MM.1S (cell line): ENCODE measurements around the gene EFCAB12.

ENCODE experiments used
- DNase-seq: peaks from one replicate; pipeline ENCODE4 v3.0.0-alpha.2; 2015
- H2AFZ ChIP-seq: fragments of 300-600 bp; sonication (generic); 2 replicates; pipeline ENCODE4 v1.6.0; 2016; ENCODE audit warnings: antibody characterized with exemption, low read length
- H3F3A ChIP-seq: fragments of 300-600 bp; sonication (generic); 2 replicates; pipeline ENCODE4 v1.6.1; 2016; ENCODE audit warnings: mild to moderate bottlenecking, antibody characterized with exemption, low read length, moderate library complexity, mixed read lengths; ENCODE audit not compliant: insufficient read depth
- H3K27ac ChIP-seq: fragments of 300-600 bp; sonication (generic); 2 replicates; pipeline ENCODE4 v1.5.1; 2016; ENCODE audit warnings: mild to moderate bottlenecking, low read length
- H3K27me3 ChIP-seq: fragments of 300-600 bp; sonication (generic); replicated peaks from 2 replicates; pipeline ENCODE4 v1.6.0; 2016; ENCODE audit warnings: low read length; ENCODE audit not compliant: insufficient read depth
- H3K36me3 ChIP-seq: fragments of 300-600 bp; sonication (generic); replicated peaks from 2 replicates; pipeline ENCODE4 v1.6.1; 2016; ENCODE audit warnings: mild to moderate bottlenecking, low read length, mixed read lengths; ENCODE audit not compliant: insufficient read depth
- H3K4me1 ChIP-seq: fragments of 300-600 bp; sonication (generic); 2 replicates; pipeline ENCODE4 v1.6.1; 2016; ENCODE audit warnings: low read length, mixed read lengths
- H3K4me2 ChIP-seq: fragments of 300-600 bp; sonication (generic); 2 replicates; pipeline ENCODE4 v1.6.0; 2016; ENCODE audit warnings: low read depth, low read length
- H3K4me3 ChIP-seq: fragments of 300-600 bp; sonication (generic); 2 replicates; pipeline ENCODE4 v1.5.1; 2016; ENCODE audit warnings: low read length, mixed read lengths
- H3K79me2 ChIP-seq: fragments of 300-600 bp; sonication (generic); 2 replicates; pipeline ENCODE4 v1.6.1; 2016; ENCODE audit warnings: mixed run types, low read length, mixed read lengths
- H3K9ac ChIP-seq: fragments of 300-600 bp; sonication (generic); 2 replicates; pipeline ENCODE4 v1.6.1; 2016; ENCODE audit warnings: low read length, mixed read lengths
- H3K9me2 ChIP-seq: fragments of 300-600 bp; sonication (generic); replicated peaks from 2 replicates; pipeline ENCODE4 v1.6.1; 2016; ENCODE audit warnings: mild to moderate bottlenecking, low read length, mixed read lengths; ENCODE audit not compliant: insufficient read depth
- H3K9me3 ChIP-seq: fragments of 300-600 bp; sonication (generic); replicated peaks from 2 replicates; pipeline ENCODE4 v1.6.1; 2016; ENCODE audit warnings: mild to moderate bottlenecking, low read length, mixed read lengths; ENCODE audit not compliant: insufficient read depth
- H4K20me1 ChIP-seq: fragments of 300-600 bp; sonication (generic); 2 replicates; pipeline ENCODE4 v1.6.1; 2016; ENCODE audit warnings: mild to moderate bottlenecking, low read length, moderate library complexity, mixed read lengths; ENCODE audit not compliant: insufficient read depth
- EZH2 ChIP-seq: fragments of 300-600 bp; sonication (generic); optimal IDR thresholded peaks from 2 replicates; pipeline ENCODE3; 2017; ENCODE audit warnings: low read depth, mild to moderate bottlenecking, antibody characterized with exemption, low read length, mixed read lengths
- EZH2phosphoT487 ChIP-seq: fragments of 300-600 bp; sonication (generic); IDR thresholded peaks from 2 replicates; pipeline ENCODE4 v1.6.1; 2018; ENCODE audit warnings: antibody characterized with exemption, low read length
- TF ChIP-seq, protein P1 (sequence below): fragments of 300-600 bp; sonication (generic); IDR thresholded peaks from 2 replicates; pipeline ENCODE4 v1.5.1; 2016; ENCODE audit warnings: antibody characterized with exemption, low read length, mixed read lengths

EFCAB12 gene

DNA sequence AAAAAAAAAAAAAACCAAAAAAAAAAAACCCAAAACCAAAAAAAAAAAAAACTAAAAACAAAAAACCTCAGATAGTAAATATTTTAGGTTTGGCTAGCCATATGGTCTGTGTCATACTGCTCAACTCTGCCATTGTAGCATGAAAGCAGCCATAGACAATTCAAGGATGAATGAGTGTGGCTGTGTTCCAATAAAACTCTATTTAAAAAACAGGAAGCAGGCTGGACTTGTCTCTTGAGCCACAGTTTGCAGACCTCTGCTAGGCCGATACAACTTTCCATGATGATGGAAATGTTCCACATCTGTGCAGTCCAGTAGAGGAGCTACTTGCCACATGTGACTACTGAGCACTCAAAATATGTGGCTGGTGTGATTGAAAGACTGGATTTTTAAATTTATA lies 11.1 kb downstream of the EFCAB12 start:
- Histone ChIP-seq H3K9me3 (no peaks in the 10 kb centered on the region), H3K4me3 (no peak overlapping the region), H2AFZ (no peak overlapping the region), H3K4me2 (no peak overlapping the region), H3K9ac (no peak overlapping the region), H3K4me1 (no peaks in the 10 kb centered on the region), H4K20me1 (no peaks in the 10 kb centered on the region), H3K36me3 (no peaks in the 10 kb centered on the region), H3K27me3 (no peaks in the 10 kb centered on the region), H3K9me2 (no peaks in the 10 kb centered on the region), H3F3A (no peaks in the 10 kb centered on the region), H3K27ac (no peak overlapping the region), H3K79me2 (no peaks in the 10 kb centered on the region)
- no peak for DNase-seq
- TF ChIP-seq EZH2phosphoT487 (no peak), EZH2 (no peak)
- TF ChIP-seq, protein P1, sequence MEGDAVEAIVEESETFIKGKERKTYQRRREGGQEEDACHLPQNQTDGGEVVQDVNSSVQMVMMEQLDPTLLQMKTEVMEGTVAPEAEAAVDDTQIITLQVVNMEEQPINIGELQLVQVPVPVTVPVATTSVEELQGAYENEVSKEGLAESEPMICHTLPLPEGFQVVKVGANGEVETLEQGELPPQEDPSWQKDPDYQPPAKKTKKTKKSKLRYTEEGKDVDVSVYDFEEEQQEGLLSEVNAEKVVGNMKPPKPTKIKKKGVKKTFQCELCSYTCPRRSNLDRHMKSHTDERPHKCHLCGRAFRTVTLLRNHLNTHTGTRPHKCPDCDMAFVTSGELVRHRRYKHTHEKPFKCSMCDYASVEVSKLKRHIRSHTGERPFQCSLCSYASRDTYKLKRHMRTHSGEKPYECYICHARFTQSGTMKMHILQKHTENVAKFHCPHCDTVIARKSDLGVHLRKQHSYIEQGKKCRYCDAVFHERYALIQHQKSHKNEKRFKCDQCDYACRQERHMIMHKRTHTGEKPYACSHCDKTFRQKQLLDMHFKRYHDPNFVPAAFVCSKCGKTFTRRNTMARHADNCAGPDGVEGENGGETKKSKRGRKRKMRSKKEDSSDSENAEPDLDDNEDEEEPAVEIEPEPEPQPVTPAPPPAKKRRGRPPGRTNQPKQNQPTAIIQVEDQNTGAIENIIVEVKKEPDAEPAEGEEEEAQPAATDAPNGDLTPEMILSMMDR: no peak

DNA sequence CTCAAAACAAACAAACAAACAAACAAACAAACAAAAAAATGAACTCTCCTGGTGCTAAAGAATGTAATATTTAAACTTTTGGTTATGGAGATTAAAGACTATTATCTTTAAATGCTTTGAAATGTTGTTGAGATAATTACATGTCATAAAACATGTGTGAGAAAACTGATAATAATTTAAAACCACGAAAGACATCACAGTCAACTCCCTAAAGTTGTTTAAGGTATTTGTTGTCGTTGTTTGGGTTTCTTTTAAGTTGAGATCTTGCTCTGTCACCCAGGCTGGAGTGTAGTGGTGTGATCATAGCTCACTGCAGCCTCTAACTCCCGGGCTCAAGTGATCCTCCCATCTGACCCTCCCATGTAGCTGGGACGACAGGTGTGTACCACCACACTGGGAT lies 12.0 kb downstream of the EFCAB12 start:
- Histone ChIP-seq H3K27ac (no peak overlapping the region), H3K9me3 (no peaks in the 10 kb centered on the region), H2AFZ (no peak overlapping the region), H3K9ac (no peak overlapping the region), H4K20me1 (no peaks in the 10 kb centered on the region), H3K4me2 (no peak overlapping the region), H3K27me3 (no peaks in the 10 kb centered on the region), H3K79me2 (no peaks in the 10 kb centered on the region), H3K9me2 (no peaks in the 10 kb centered on the region), H3K4me1 (no peaks in the 10 kb centered on the region), H3K36me3 (no peaks in the 10 kb centered on the region), H3K4me3 (no peak overlapping the region), H3F3A (no peaks in the 10 kb centered on the region)
- TF ChIP-seq EZH2: no peak
- DNase-seq: no peak

DNA sequence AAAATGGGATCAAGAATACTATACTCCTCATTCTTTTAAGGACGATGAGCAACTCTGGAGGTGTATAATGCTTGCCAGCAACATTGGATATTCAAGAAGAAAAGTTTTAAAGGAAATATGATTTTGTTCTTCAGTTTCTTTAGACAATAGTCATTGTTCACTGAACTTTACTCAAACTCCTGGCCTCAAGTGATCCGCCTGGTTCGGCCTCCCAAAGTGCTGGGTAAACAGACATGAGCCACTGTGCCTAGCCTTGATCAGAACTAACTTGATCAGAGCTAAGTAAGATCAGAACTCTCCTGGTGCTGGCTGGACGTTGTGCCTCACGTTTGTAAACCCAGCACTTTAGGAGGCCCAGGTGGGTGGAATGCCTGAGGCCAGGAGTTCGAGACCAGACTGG lies 12.6 kb downstream of the EFCAB12 start:
- Histone ChIP-seq H3F3A (no peaks in the 10 kb centered on the region), H3K4me1 (no peaks in the 10 kb centered on the region), H2AFZ (no peak overlapping the region), H3K79me2 (no peaks in the 10 kb centered on the region), H3K36me3 (no peaks in the 10 kb centered on the region), H3K27me3 (no peaks in the 10 kb centered on the region), H3K4me3 (no peak overlapping the region), H4K20me1 (no peaks in the 10 kb centered on the region), H3K4me2 (no peak overlapping the region), H3K27ac (no peak overlapping the region), H3K9ac (no peak overlapping the region), H3K9me2 (no peaks in the 10 kb centered on the region), H3K9me3 (no peaks in the 10 kb centered on the region)
- TF ChIP-seq EZH2phosphoT487 (no peak), EZH2 (no peak)
- TF ChIP-seq, protein P1: no peak
- DNase-seq: no peak

DNA sequence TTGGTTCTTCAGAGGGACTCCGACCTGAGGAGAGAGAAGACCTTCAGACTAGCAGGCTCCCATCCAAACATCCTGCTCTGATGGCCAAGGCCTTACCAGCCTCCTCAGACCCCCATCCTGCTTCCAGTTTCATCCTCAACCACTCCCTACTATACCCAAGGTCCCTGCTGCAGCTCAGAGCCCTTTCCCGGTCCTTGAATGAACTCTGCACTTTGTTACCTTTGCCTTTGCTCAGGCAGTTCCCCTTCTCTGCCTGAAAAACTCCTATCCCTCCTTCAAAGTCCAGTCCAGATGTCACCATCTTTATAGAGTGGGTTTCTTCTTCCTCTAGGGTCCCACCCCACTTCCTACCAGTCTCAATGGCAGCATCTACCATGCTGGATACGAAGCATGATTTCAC lies 13.1 kb downstream of the EFCAB12 start:
- H3K27me3 ChIP-seq: no peaks in the 10 kb centered on the region
- no peaks in the 10 kb centered on the region for H3K79me2 ChIP-seq
- H3K4me3 ChIP-seq: no peak overlapping the region
- no peaks in the 10 kb centered on the region for H3K4me1 ChIP-seq
- no peak overlapping the region for H3K9ac ChIP-seq
- no peaks in the 10 kb centered on the region for H3F3A ChIP-seq
- no peaks in the 10 kb centered on the region for H3K9me2 ChIP-seq
- H3K27ac ChIP-seq: no peak overlapping the region
- no peaks in the 10 kb centered on the region for H3K9me3 ChIP-seq
- H3K4me2 ChIP-seq: no peak overlapping the region
- no peak for DNase-seq
- H4K20me1 ChIP-seq: no peaks in the 10 kb centered on the region
- TF ChIP-seq EZH2: no peak
- H2AFZ ChIP-seq: no peak overlapping the region
- H3K36me3 ChIP-seq: no peaks in the 10 kb centered on the region
